Nephron (organoid): ENCODE results near the gene BTBD2.

Source experiments
- H3K27ac Mint-ChIP-seq, 3 experiments: 2 replicates each; pipeline ENCODE4 v1.8.0; 2020; ENCODE audit warnings: mixed read lengths in 3 of 3, mild to moderate bottlenecking in 2 of 3, moderate library complexity in 1 of 3
- H3K27me3 Mint-ChIP-seq: 2 replicates; pipeline ENCODE4 v1.8.0; 2021; ENCODE audit warnings: low read depth, mild to moderate bottlenecking, moderate library complexity, mixed read lengths
- H3K36me3 Mint-ChIP-seq: 2 replicates; pipeline ENCODE4 v1.8.0; 2020; ENCODE audit warnings: low read depth, mixed read lengths
- H3K4me1 Mint-ChIP-seq: 2 replicates; pipeline ENCODE4 v1.8.0; 2020; ENCODE audit warnings: mixed read lengths
- H3K4me3 Mint-ChIP-seq, 3 experiments: 2 replicates each; pipeline ENCODE4 v1.8.0; 2020; ENCODE audit warnings: mild to moderate bottlenecking in 3 of 3, mixed read lengths in 3 of 3, moderate library complexity in 2 of 3
- H3K9me3 Mint-ChIP-seq: 2 replicates; pipeline ENCODE4 v1.8.0; 2020; ENCODE audit warnings: mixed read lengths
- TF ChIP-seq, protein P1 (sequence below), 3 experiments: fragments of 200-600 bp; sonication (generic); IDR thresholded peaks; one replicate each; pipeline ENCODE4 v1.5.0; 2021; ENCODE audit warnings: antibody characterized with exemption in 3 of 3; ENCODE audit not compliant: unreplicated experiment in 3 of 3

The BTBD2 gene

DNA sequence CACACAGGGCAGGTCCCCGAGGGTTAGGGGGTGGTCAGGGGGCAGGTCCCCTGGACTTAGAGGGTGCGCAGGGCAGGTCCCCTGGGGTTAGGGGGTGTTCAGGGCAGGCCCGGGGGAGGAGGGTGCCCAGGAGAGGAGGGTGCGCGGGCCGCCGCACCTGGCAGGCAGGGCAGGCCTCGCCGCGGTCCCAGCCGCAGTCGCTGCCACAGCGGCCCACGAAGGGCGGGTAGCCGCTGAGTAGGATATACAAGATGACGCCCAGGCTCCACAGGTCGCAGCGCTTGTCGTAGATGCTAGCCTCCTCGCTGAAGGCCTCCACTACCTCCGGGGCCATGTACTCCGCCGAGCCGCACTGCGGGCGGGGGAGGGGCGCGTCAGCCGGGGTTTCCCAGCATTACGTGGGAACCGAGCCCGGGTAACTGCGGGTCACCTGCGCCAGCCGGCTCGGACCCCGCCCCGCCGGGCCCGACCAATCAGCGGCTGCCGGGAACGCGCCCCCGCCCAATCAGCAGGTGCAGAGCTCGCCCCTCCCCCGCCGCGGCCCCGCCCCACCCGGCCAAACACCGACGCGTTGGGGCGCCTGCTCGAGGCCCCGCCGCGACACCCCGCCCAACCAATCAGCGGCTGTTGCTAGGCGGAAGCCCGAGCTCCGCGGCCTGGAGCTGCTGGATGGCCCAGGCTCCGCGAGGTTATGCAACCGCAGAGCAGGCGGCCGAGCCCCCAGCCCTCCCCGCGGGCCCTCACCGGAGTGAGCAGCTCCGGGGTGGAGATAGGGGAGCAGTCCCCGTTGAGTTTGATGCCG lies 26.4 kb upstream of the BTBD2 start:
- Mint-ChIP-seq H3K27me3 (no peaks in the 10 kb centered on the region), H3K4me1 (no peaks in the 10 kb centered on the region), H3K36me3 (peaks cover 7% of the 10 kb centered on the region), H3K4me3 (peak overlapping the region in 2 of 3 experiments; percentile 26 to 66), H3K9me3 (no peaks in the 10 kb centered on the region), H3K27ac (no peak overlapping the region)
- TF ChIP-seq, protein P1, sequence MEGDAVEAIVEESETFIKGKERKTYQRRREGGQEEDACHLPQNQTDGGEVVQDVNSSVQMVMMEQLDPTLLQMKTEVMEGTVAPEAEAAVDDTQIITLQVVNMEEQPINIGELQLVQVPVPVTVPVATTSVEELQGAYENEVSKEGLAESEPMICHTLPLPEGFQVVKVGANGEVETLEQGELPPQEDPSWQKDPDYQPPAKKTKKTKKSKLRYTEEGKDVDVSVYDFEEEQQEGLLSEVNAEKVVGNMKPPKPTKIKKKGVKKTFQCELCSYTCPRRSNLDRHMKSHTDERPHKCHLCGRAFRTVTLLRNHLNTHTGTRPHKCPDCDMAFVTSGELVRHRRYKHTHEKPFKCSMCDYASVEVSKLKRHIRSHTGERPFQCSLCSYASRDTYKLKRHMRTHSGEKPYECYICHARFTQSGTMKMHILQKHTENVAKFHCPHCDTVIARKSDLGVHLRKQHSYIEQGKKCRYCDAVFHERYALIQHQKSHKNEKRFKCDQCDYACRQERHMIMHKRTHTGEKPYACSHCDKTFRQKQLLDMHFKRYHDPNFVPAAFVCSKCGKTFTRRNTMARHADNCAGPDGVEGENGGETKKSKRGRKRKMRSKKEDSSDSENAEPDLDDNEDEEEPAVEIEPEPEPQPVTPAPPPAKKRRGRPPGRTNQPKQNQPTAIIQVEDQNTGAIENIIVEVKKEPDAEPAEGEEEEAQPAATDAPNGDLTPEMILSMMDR (IDR thresholded peaks at IDR 0.05; ENCODE audit: unreplicated experiment in 3 of 3): no peak

DNA sequence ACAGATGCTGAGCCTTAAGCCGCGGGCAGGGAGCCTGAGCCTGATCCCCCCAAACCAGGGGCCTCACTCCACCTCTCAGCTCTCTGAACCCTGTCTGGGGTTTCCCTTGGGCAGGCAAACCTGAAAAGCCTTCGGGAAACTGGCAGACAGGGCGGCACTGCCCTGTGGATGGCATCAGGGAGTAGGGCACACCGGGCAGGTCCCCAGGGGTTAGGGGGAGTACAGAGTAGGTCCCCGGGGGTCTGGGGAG lies 25.8 kb upstream of the BTBD2 start:
- TF ChIP-seq, protein P1 (IDR thresholded peaks at IDR 0.05; ENCODE audit: unreplicated experiment in 3 of 3): no peak
- no peaks in the 10 kb centered on the region for H3K9me3 Mint-ChIP-seq
- no peaks in the 10 kb centered on the region for H3K27me3 Mint-ChIP-seq
- peak overlapping the region in 1 of 3 experiments; percentile 66 for H3K4me3 Mint-ChIP-seq
- no peaks in the 10 kb centered on the region for H3K4me1 Mint-ChIP-seq
- peaks cover 7% of the 10 kb centered on the region for H3K36me3 Mint-ChIP-seq
- H3K27ac Mint-ChIP-seq: no peak overlapping the region

DNA sequence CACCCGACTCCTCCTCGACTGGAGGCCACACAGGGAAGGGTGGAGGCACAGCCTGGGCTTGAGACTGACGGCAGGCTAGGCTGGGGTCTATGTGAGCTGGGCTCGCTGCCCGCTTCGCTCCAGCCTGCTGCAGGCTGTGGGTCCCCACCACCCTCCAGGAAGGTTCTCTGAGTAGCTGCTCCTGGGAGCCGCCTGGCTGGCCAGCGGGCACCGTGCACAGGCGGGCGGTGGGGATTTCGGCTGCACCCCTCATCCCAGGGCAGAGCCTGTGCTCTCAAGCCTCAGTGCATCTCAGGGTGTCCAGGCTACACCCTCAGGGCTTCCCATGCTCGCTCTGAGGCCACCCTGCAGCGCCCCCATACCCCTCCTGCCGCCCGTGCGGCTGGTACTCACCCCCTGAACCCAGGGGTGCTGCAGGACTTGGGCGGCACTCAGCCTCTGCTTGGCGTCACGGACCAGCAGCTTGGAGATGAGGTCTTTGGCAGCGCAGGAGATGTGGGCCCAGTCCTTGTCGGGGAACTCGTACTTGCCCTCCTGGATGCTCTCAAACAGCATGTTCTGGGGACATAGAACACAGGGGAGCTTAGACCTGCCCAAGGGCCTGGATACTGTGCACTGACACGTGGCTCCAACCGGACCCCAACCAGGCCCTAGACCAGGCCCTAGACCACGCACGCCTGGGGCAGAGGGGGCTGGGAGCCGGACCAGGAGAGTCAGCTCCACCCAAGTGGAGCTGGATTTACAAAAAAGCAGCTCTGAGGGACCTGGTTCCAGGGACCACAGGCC lies 25.3 kb upstream of the BTBD2 start:
- H3K27ac Mint-ChIP-seq: no peak overlapping the region
- H3K4me1 Mint-ChIP-seq: no peaks in the 10 kb centered on the region
- H3K9me3 Mint-ChIP-seq: no peaks in the 10 kb centered on the region
- TF ChIP-seq, protein P1 (IDR thresholded peaks at IDR 0.05; ENCODE audit: unreplicated experiment in 3 of 3): no peak
- peaks cover 7% of the 10 kb centered on the region for H3K36me3 Mint-ChIP-seq
- peak overlapping the region in 1 of 3 experiments; percentile 66 for H3K4me3 Mint-ChIP-seq
- H3K27me3 Mint-ChIP-seq: no peaks in the 10 kb centered on the region

DNA sequence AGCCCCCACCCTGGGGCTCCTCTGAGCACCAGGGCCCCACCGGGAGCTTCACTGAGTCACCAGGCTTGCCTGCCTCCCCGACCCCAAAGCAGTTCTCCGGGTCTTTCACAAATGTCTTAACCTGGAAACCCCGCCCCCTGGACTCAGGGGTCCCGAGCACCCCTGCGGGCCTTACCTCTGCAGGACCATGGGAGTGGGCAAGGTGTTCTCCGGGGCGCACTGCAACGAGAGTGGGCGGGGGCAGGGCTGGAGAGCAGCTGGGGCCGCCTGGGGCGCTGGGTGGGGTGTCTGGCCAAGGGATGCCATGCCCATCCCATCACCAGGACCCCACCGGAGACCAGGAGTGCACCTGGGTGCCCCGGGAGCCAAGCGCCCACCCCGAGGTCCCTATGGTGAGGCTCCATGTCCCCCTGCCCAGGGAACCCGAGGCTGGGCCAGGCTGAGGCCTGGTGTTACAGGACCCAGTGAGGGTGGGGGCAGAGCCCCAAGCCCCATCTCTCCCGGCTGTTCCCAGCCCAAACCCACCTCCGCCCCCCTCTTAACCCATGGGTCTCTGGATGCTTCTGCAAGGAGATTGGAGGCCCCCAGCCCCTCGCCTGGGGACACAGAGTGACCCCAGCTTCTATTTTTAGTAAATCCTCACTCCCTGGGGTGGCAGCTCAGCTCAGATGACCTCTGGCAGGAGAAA lies 24.6 kb upstream of the BTBD2 start:
- Mint-ChIP-seq H3K27ac (no peak overlapping the region), H3K4me3 (no peak overlapping the region), H3K4me1 (no peaks in the 10 kb centered on the region), H3K27me3 (no peaks in the 10 kb centered on the region), H3K9me3 (no peaks in the 10 kb centered on the region), H3K36me3 (peaks cover 7% of the 10 kb centered on the region)
- TF ChIP-seq, protein P1 (IDR thresholded peaks at IDR 0.05; ENCODE audit: unreplicated experiment in 3 of 3): no peak

- no peaks in the 10 kb centered on the region for H3K27me3 Mint-ChIP-seq
- no peaks in the 10 kb centered on the region for H3K4me1 Mint-ChIP-seq
- peaks cover 7% of the 10 kb centered on the region for H3K36me3 Mint-ChIP-seq
- no peak overlapping the region for H3K27ac Mint-ChIP-seq
- no peak overlapping the region for H3K4me3 Mint-ChIP-seq
- no peaks in the 10 kb centered on the region for H3K9me3 Mint-ChIP-seq
- TF ChIP-seq, protein P1 (IDR thresholded peaks at IDR 0.05; ENCODE audit: unreplicated experiment in 3 of 3): no peak
Observed at GRCh38 chr19:2039089-2039958, 23.8 kb upstream of the BTBD2 start.
